ENCODE measurements around the gene HOMEZ. TPM values are rescaled to one million over a fixed set of nuclear protein-coding genes. Genes with fewer than 3 reads are reported as not detected.

HOMEZ gene
- total and polyA plus RNA-seq, 2 of the 8 experiments (the other 6 are each of a cell fraction or from before 2014, with no cell fraction given) = 9.1 to 15.9 TPM

DNA sequence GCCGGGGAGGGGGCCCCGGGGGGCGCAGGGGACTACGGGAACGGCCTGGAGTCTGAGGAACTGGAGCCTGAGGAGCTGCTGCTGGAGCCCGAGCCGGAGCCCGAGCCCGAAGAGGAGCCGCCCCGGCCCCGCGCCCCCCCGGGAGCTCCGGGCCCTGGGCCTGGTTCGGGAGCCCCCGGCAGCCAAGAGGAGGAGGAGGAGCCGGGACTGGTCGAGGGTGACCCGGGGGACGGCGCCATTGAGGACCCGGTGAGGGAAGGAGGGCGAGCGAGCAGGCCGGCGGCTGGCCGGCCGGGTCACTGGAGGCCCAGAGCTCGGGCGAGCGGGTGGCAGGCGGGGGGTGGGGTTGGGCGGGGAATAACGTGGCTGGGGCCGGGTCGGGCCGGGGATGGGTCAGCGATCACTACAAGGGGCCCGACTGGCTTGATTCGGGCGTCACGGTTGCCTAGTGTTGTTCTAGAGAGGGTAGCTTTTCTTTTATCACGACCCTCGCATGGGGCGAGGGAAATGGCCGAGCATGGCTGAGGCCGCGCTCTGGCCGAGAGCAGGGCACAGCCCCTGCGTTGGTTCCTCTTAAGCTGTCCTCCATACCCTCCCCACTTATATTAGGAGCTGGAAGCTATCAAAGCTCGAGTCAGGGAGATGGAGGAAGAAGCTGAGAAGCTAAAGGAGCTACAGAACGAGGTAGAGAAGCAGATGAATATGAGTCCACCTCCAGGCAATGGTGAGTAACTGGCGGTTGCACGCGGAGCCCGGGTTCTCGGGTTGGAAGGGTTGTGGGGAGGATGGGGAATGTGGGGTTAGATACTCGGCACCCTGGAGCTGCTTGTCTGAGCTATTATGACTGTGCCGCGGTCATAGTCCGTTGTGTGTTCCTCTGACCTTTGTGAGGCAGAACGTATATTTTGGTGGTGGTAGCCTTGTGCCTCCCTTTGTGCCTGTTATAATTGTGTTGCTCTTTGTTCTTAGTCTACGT is 35.9 kb upstream of the HOMEZ start (continued):
- TF ChIP-seq, protein P1, sequence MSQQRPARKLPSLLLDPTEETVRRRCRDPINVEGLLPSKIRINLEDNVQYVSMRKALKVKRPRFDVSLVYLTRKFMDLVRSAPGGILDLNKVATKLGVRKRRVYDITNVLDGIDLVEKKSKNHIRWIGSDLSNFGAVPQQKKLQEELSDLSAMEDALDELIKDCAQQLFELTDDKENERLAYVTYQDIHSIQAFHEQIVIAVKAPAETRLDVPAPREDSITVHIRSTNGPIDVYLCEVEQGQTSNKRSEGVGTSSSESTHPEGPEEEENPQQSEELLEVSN (IDR thresholded peaks at IDR 0.05) = no peak
- no peak for TF ChIP-seq KDM1A (IDR thresholded peaks at IDR 0.05; ENCODE audit: borderline replicate concordance, low read length)
- no peak for TF ChIP-seq ASH2L (IDR thresholded peaks at IDR 0.05; ENCODE audit: low read length)
- no peak for TF ChIP-seq TEAD4 (IDR thresholded peaks at IDR 0.05; ENCODE audit: low read depth, low read length)
- no peak for TF ChIP-seq RNF2 (IDR thresholded peaks at IDR 0.05; ENCODE audit: borderline replicate concordance, low read depth, low read length, missing control alignments, poor library complexity, severe bottlenecking)
- TF ChIP-seq CREB1 (IDR thresholded peaks at IDR 0.05) = 0 out of 2 replicates have a peak, but pooled peaks have one; percentile 5
- peak; percentile 49 for TF ChIP-seq TAF7 (optimal IDR thresholded peaks at IDR 0.05; ENCODE audit: borderline replicate concordance, low read depth, low read length)
- no peak for TF ChIP-seq KDM4A (IDR thresholded peaks at IDR 0.05; ENCODE audit: low read depth, low read length, severe bottlenecking)
- peak; percentile 63 for TF ChIP-seq PHF8 (conservative IDR thresholded peaks at IDR 0.05; ENCODE audit: low read depth, low read length)
- peak in 1 of 2 experiments; percentile 40; a peak in 1 of 4 replicates for TF ChIP-seq SIN3A (conservative IDR thresholded peaks at IDR 0.05 in 1 of 2, IDR thresholded peaks at IDR 0.05 in 1 of 2; ENCODE audit: low read depth in 1 of 2, low read length in 2 of 2)
- TF ChIP-seq CBX5 (IDR thresholded peaks at IDR 0.05; ENCODE audit: low read depth, low read length) = no peak
- TF ChIP-seq TAF1 (IDR thresholded peaks at IDR 0.05; ENCODE audit: low read depth, low read length) = peak; percentile 57; the same call in 1 of the 2 replicates
- TF ChIP-seq RXRA (IDR thresholded peaks at IDR 0.05; ENCODE audit: insufficient read depth, low read depth, low read length) = no peak
- peak; percentile 53 for TF ChIP-seq TBP (IDR thresholded peaks at IDR 0.05; ENCODE audit: low read depth, low read length)
- no peak for TF ChIP-seq EZH2 (IDR thresholded peaks at IDR 0.05; ENCODE audit: low read depth, low read length, severe bottlenecking)
- TF ChIP-seq, protein P2, sequence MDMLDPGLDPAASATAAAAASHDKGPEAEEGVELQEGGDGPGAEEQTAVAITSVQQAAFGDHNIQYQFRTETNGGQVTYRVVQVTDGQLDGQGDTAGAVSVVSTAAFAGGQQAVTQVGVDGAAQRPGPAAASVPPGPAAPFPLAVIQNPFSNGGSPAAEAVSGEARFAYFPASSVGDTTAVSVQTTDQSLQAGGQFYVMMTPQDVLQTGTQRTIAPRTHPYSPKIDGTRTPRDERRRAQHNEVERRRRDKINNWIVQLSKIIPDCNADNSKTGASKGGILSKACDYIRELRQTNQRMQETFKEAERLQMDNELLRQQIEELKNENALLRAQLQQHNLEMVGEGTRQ (IDR thresholded peaks at IDR 0.05; ENCODE audit: low read length) = no peak
- TF ChIP-seq SAP30 (IDR thresholded peaks at IDR 0.05; ENCODE audit: insufficient read depth, insufficient replicate concordance, low read length) = no peak
- TF ChIP-seq, protein P3, sequence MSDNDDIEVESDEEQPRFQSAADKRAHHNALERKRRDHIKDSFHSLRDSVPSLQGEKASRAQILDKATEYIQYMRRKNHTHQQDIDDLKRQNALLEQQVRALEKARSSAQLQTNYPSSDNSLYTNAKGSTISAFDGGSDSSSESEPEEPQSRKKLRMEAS (IDR thresholded peaks at IDR 0.05) = 0 out of 2 replicates have a peak, but pooled peaks have one; percentile 18
- no peak for TF ChIP-seq NRF1 (IDR thresholded peaks at IDR 0.05; ENCODE audit: low read depth, low read length)

Data from H1 (cell line).